ENCODE measurements around the gene KRT12. TPM values are rescaled to one million over a fixed set of nuclear protein-coding genes. Genes with fewer than 3 reads are reported as not detected.

Gene KRT12
- total and polyA plus RNA-seq, 2 donors (not counting 1 experiment from before 2014, with no cell fraction given): not detected

GRCh38 chr17:40906613-40907012 is 39.6 kb upstream of the KRT12 start:
- no peaks in the 10 kb centered on the region for H3K9me3 ChIP-seq (ENCODE audit: control insufficient read depth, insufficient read depth, low read depth, low read length)
- no peaks in the 10 kb centered on the region for H4K20me1 ChIP-seq (ENCODE audit: control insufficient read depth, extremely low read depth, insufficient read depth, low read length)
- no peaks in the 10 kb centered on the region for H3K27me3 ChIP-seq (ENCODE audit: control insufficient read depth, insufficient read depth, low read length)
- no peak overlapping the region for H3K27ac ChIP-seq (ENCODE audit: insufficient read depth, low read length)
- H3K36me3 ChIP-seq (ENCODE audit: control insufficient read depth, insufficient read depth, low read length): no peaks in the 10 kb centered on the region
- H3K4me3 ChIP-seq (replicated peaks in 1 of 4; ENCODE audit: control extremely low read depth in 1 of 4, insufficient read depth in 1 of 4, low read depth in 3 of 4, low read length in 4 of 4): no peak overlapping the region
- no peaks in the 10 kb centered on the region for H3K79me2 ChIP-seq (ENCODE audit: control insufficient read depth, insufficient read depth, low read length)
- no peak overlapping the region for H3K9ac ChIP-seq (ENCODE audit: insufficient read depth, low read length)
- TF ChIP-seq CTCF (conservative IDR thresholded peaks at IDR 0.05 in 1 of 2, IDR thresholded peaks at IDR 0.05 in 1 of 2; ENCODE audit: low read depth in 1 of 2, low read length in 2 of 2): no peak
- TF ChIP-seq EZH2 (IDR thresholded peaks at IDR 0.05; ENCODE audit: low read length, missing control alignments): no peak
- no peak for DNase-seq (ENCODE audit: low read depth in 2 of 2)
- H3K4me1 ChIP-seq (ENCODE audit: control insufficient read depth, extremely low read depth, insufficient read depth, low read length): peaks cover 17% of the 10 kb centered on the region
- no peak overlapping the region for H3K4me2 ChIP-seq (ENCODE audit: extremely low read depth, insufficient read depth, low read length)
- H2AFZ ChIP-seq (ENCODE audit: low read length): no peak overlapping the region

GRCh38 chr17:40905370-40905769 is 38.3 kb upstream of the KRT12 start:
- DNase-seq (ENCODE audit: low read depth in 2 of 2): no peak
- TF ChIP-seq CTCF (conservative IDR thresholded peaks at IDR 0.05 in 1 of 2, IDR thresholded peaks at IDR 0.05 in 1 of 2; ENCODE audit: low read depth in 1 of 2, low read length in 2 of 2) (no peak), EZH2 (IDR thresholded peaks at IDR 0.05; ENCODE audit: low read length, missing control alignments) (no peak)
- no peak overlapping the region for H3K4me2 ChIP-seq (ENCODE audit: extremely low read depth, insufficient read depth, low read length)

GRCh38 chr17:40903129-40903847 is 36.3 kb upstream of the KRT12 start:
- DNase-seq (ENCODE audit: low read depth in 2 of 2): peak; percentile 10 to 74
- H3K4me1 ChIP-seq (ENCODE audit: control insufficient read depth, extremely low read depth, insufficient read depth, low read length): peaks cover 9% of the 10 kb centered on the region
- H3K9me3 ChIP-seq (ENCODE audit: control insufficient read depth, insufficient read depth, low read depth, low read length): no peaks in the 10 kb centered on the region
- no peak overlapping the region for H3K4me3 ChIP-seq (replicated peaks in 1 of 4; ENCODE audit: control extremely low read depth in 1 of 4, insufficient read depth in 1 of 4, low read depth in 3 of 4, low read length in 4 of 4)
- no peaks in the 10 kb centered on the region for H3K27me3 ChIP-seq (ENCODE audit: control insufficient read depth, insufficient read depth, low read length)
- H2AFZ ChIP-seq (ENCODE audit: low read length): no peak overlapping the region
- no peaks in the 10 kb centered on the region for H3K36me3 ChIP-seq (ENCODE audit: control insufficient read depth, insufficient read depth, low read length)
- TF ChIP-seq CTCF (conservative IDR thresholded peaks at IDR 0.05 in 1 of 2, IDR thresholded peaks at IDR 0.05 in 1 of 2; ENCODE audit: low read depth in 1 of 2, low read length in 2 of 2): no peak
- no peak for TF ChIP-seq EZH2 (IDR thresholded peaks at IDR 0.05; ENCODE audit: low read length, missing control alignments)
- H3K4me2 ChIP-seq (ENCODE audit: extremely low read depth, insufficient read depth, low read length): no peak overlapping the region
- no peaks in the 10 kb centered on the region for H3K79me2 ChIP-seq (ENCODE audit: control insufficient read depth, insufficient read depth, low read length)
- H4K20me1 ChIP-seq (ENCODE audit: control insufficient read depth, extremely low read depth, insufficient read depth, low read length): no peaks in the 10 kb centered on the region
- no peak overlapping the region for H3K9ac ChIP-seq (ENCODE audit: insufficient read depth, low read length)
- no peak overlapping the region for H3K27ac ChIP-seq (ENCODE audit: insufficient read depth, low read length)

More at GRCh38 chr17:40905370-40905769, 38.3 kb upstream of the KRT12 start:
- Histone ChIP-seq H3K4me3 (replicated peaks in 1 of 4; ENCODE audit: control extremely low read depth in 1 of 4, insufficient read depth in 1 of 4, low read depth in 3 of 4, low read length in 4 of 4) (no peak overlapping the region), H4K20me1 (ENCODE audit: control insufficient read depth, extremely low read depth, insufficient read depth, low read length) (no peaks in the 10 kb centered on the region), H3K79me2 (ENCODE audit: control insufficient read depth, insufficient read depth, low read length) (no peaks in the 10 kb centered on the region), H2AFZ (ENCODE audit: low read length) (no peak overlapping the region), H3K27me3 (ENCODE audit: control insufficient read depth, insufficient read depth, low read length) (no peaks in the 10 kb centered on the region), H3K4me1 (ENCODE audit: control insufficient read depth, extremely low read depth, insufficient read depth, low read length) (peaks cover 17% of the 10 kb centered on the region), H3K9me3 (ENCODE audit: control insufficient read depth, insufficient read depth, low read depth, low read length) (no peaks in the 10 kb centered on the region), H3K9ac (ENCODE audit: insufficient read depth, low read length) (no peak overlapping the region), H3K36me3 (ENCODE audit: control insufficient read depth, insufficient read depth, low read length) (no peaks in the 10 kb centered on the region), H3K27ac (ENCODE audit: insufficient read depth, low read length) (no peak overlapping the region)
